OCI-LY1 (cell line): ENCODE data around the gene RARS1.

ENCODE experiments used
- H2AFZ ChIP-seq: fragments of 200-600 bp; sonication (generic), shearing (Covaris generic); 2 replicates; pipeline ENCODE4 v1.6.0; 2014; ENCODE audit warnings: antibody characterized with exemption, mild to moderate bottlenecking, low read length
- H3F3A ChIP-seq: fragments of 200-600 bp; sonication (generic), shearing (Covaris generic); 2 replicates; pipeline ENCODE4 v1.6.0; 2014; ENCODE audit warnings: mild to moderate bottlenecking, antibody characterized with exemption, low read length, moderate library complexity; ENCODE audit not compliant: insufficient read depth
- H3K27ac ChIP-seq: fragments of 200-600 bp; sonication (generic); 2 replicates; pipeline ENCODE4 v1.5.1; 2014; ENCODE audit warnings: low read length, mixed run types, mild to moderate bottlenecking, low read depth; ENCODE audit not compliant: poor library complexity, severe bottlenecking
- H3K27me3 ChIP-seq: fragments of 200-600 bp; sonication (generic); 2 replicates; pipeline ENCODE4 v1.6.0; 2014; ENCODE audit warnings: antibody characterized with exemption, mild to moderate bottlenecking, low read length, moderate library complexity; ENCODE audit not compliant: insufficient read depth
- H3K36me3 ChIP-seq: fragments of 200-600 bp; sonication (generic); 2 replicates; pipeline ENCODE4 v1.6.1; 2014; ENCODE audit warnings: mild to moderate bottlenecking, antibody characterized with exemption, low read length, moderate library complexity, mixed read lengths; ENCODE audit not compliant: insufficient read depth
- H3K4me1 ChIP-seq: fragments of 200-600 bp; sonication (generic); 2 replicates; pipeline ENCODE4 v1.5.1; 2014; ENCODE audit warnings: mild to moderate bottlenecking, low read length, moderate library complexity; ENCODE audit not compliant: insufficient read depth, severe bottlenecking
- H3K4me2 ChIP-seq: fragments of 200-600 bp; sonication (generic), shearing (Covaris generic); 2 replicates; pipeline ENCODE4 v1.6.1; 2014; ENCODE audit warnings: low read length
- H3K4me3 ChIP-seq: fragments of 200-600 bp; sonication (generic); 2 replicates; pipeline ENCODE4 v1.5.1; 2014; ENCODE audit warnings: low read length, low read depth, mild to moderate bottlenecking, mixed read lengths; ENCODE audit not compliant: poor library complexity, severe bottlenecking
- H3K79me2 ChIP-seq: fragments of 200-600 bp; shearing (Covaris generic); 2 replicates; pipeline ENCODE4 v1.6.1; 2016; ENCODE audit warnings: mixed run types, low read length, mixed read lengths; ENCODE audit not compliant: insufficient read depth
- H3K9ac ChIP-seq: fragments of 200-600 bp; sonication (generic), shearing (Covaris generic); 2 replicates; pipeline ENCODE4 v1.6.1; 2014; ENCODE audit warnings: mild to moderate bottlenecking, low read length, mixed read lengths
- H3K9me2 ChIP-seq: fragments of 200-600 bp; sonication (generic), shearing (Covaris generic); 2 replicates; pipeline ENCODE4 v1.6.1; 2014; ENCODE audit warnings: low read depth, mild to moderate bottlenecking, low read length, mixed read lengths
- H3K9me3 ChIP-seq: fragments of 200-600 bp; shearing (Covaris generic); 2 replicates; pipeline ENCODE4 v1.6.1; 2014; ENCODE audit warnings: low read length, mixed read lengths
- H4K20me1 ChIP-seq: fragments of 200-600 bp; sonication (generic), shearing (Covaris generic); 2 replicates; pipeline ENCODE4 v1.6.0; 2016; ENCODE audit warnings: mild to moderate bottlenecking, low read length; ENCODE audit not compliant: insufficient read depth
- CTCF ChIP-seq: fragments of 200-600 bp; sonication (generic), shearing (Covaris generic); IDR thresholded peaks from 2 replicates; pipeline ENCODE4 v1.5.1; 2017; ENCODE audit warnings: mild to moderate bottlenecking, antibody characterized with exemption, low read length, moderate library complexity, mixed read lengths
- EZH2 ChIP-seq: fragments of 200-600 bp; sonication (generic), shearing (Covaris generic); IDR thresholded peaks from 2 replicates; pipeline ENCODE4 v1.8.0; 2017; ENCODE audit warnings: borderline replicate concordance, mixed run types, mild to moderate bottlenecking, antibody characterized with exemption, low read length, moderate library complexity, mixed read lengths

The RARS1 gene

GRCh38 chr5:168464214-168464613 lies 22.1 kb upstream of the RARS1 start:
- H3K79me2 ChIP-seq, result no peaks in the 10 kb centered on the region
- H3K4me2 ChIP-seq, result no peak overlapping the region
- no peaks in the 10 kb centered on the region for H3K36me3 ChIP-seq
- H3F3A ChIP-seq, result no peaks in the 10 kb centered on the region
- no peaks in the 10 kb centered on the region for H3K27me3 ChIP-seq
- no peaks in the 10 kb centered on the region for H3K9me3 ChIP-seq
- H3K4me3 ChIP-seq, result no peak overlapping the region
- no peak overlapping the region for H3K27ac ChIP-seq
- H2AFZ ChIP-seq, result no peak overlapping the region
- TF ChIP-seq EZH2, result no peak
- no peak for TF ChIP-seq CTCF
- no peaks in the 10 kb centered on the region for H3K4me1 ChIP-seq
- H3K9ac ChIP-seq, result no peak overlapping the region
- H4K20me1 ChIP-seq, result no peaks in the 10 kb centered on the region
- H3K9me2 ChIP-seq, result no peaks in the 10 kb centered on the region

- no peaks in the 10 kb centered on the region for H3K9me2 ChIP-seq
- no peaks in the 10 kb centered on the region for H3K4me1 ChIP-seq
- H3K79me2 ChIP-seq, result no peaks in the 10 kb centered on the region
- no peaks in the 10 kb centered on the region for H3K36me3 ChIP-seq
- H3K4me2 ChIP-seq, result no peak overlapping the region
- no peak overlapping the region for H3K27ac ChIP-seq
- TF ChIP-seq CTCF, result no peak
- TF ChIP-seq EZH2, result no peak
- no peak overlapping the region for H3K9ac ChIP-seq
- H3K9me3 ChIP-seq, result no peaks in the 10 kb centered on the region
- H3K27me3 ChIP-seq, result no peaks in the 10 kb centered on the region
- H3K4me3 ChIP-seq, result no peak overlapping the region
- no peaks in the 10 kb centered on the region for H4K20me1 ChIP-seq
- H2AFZ ChIP-seq, result no peak overlapping the region
- no peaks in the 10 kb centered on the region for H3F3A ChIP-seq
Observed at GRCh38 chr5:168464641-168465040, 21.6 kb upstream of the RARS1 start.

GRCh38 chr5:168467755-168468330 lies 18.4 kb upstream of the RARS1 start:
- Histone ChIP-seq H3K27ac (no peak overlapping the region), H3F3A (no peaks in the 10 kb centered on the region), H3K27me3 (no peaks in the 10 kb centered on the region), H3K4me1 (no peaks in the 10 kb centered on the region), H2AFZ (no peak overlapping the region), H3K4me2 (no peak overlapping the region), H3K9ac (no peak overlapping the region), H3K4me3 (no peak overlapping the region), H3K9me2 (no peaks in the 10 kb centered on the region), H3K9me3 (no peaks in the 10 kb centered on the region), H4K20me1 (no peaks in the 10 kb centered on the region), H3K36me3 (no peaks in the 10 kb centered on the region), H3K79me2 (no peaks in the 10 kb centered on the region)
- TF ChIP-seq CTCF (no peak), EZH2 (no peak)
